Cardiac muscle cell (in vitro differentiated cells and primary cell): ENCODE measurements around the gene SCGB1A1. TPM values are rescaled to one million over a fixed set of nuclear protein-coding genes. Genes with fewer than 3 reads are reported as not detected.

ENCODE experiments used
- DNase-seq, 2 donors: peaks; one replicate each; pipeline versions ENCODE4 v3.0.0 to v3.0.0-alpha.2; 2010 to 2017; ENCODE audit warnings: low read depth in 1 of 2, low spot score in 1 of 2
- H3K27ac ChIP-seq: fragments of 200-600 bp; sonication (generic); 2 replicates; pipeline ENCODE4 v1.5.1; 2016
- H3K27me3 ChIP-seq: fragments of 200-600 bp; sonication (generic); 2 replicates; pipeline ENCODE4 v1.6.0; 2016; ENCODE audit warnings: control low read depth
- H3K36me3 ChIP-seq: fragments of 200-600 bp; sonication (generic); 2 replicates; pipeline ENCODE4 v1.5.1; 2016; ENCODE audit warnings: control low read depth
- H3K4me1 ChIP-seq: fragments of 200-600 bp; sonication (generic); 2 replicates; pipeline ENCODE4 v1.8.1; 2017; ENCODE audit warnings: low read depth, mild to moderate bottlenecking, mixed run types
- H3K4me3 ChIP-seq: fragments of 200-600 bp; sonication (generic); 2 replicates; pipeline ENCODE4 v1.5.1; 2016; ENCODE audit warnings: mild to moderate bottlenecking
- H3K9me3 ChIP-seq: fragments of 200-600 bp; sonication (generic); 2 replicates; pipeline ENCODE4 v1.5.1; 2017; ENCODE audit warnings: low read depth, mild to moderate bottlenecking, control low read depth
- polyA plus RNA-seq: library from polyadenylated mRNA; unstranded; fragments of >200 nt; fragmentation: Nextera tagmentation; extraction: Ambion mirVana; gene quantifications from 2 replicates; pipeline ENCODE4 v1.2.1, GENCODE V29; 2016
- total RNA-seq: library from RNA; depleted of rRNA; stranded (reverse); fragments of >200 nt; gene quantifications from 2 replicates; pipeline ENCODE4 v1.2.3, GENCODE V29; 2016
- TF ChIP-seq, protein P1 (sequence below): IDR thresholded peaks from 2 replicates; pipeline ENCODE4 v1.5.1; 2012; ENCODE audit warnings: low read depth, mild to moderate bottlenecking, low read length

Gene SCGB1A1
- total and polyA plus RNA-seq, 2 experiments from 2014 or later = not detected

DNA sequence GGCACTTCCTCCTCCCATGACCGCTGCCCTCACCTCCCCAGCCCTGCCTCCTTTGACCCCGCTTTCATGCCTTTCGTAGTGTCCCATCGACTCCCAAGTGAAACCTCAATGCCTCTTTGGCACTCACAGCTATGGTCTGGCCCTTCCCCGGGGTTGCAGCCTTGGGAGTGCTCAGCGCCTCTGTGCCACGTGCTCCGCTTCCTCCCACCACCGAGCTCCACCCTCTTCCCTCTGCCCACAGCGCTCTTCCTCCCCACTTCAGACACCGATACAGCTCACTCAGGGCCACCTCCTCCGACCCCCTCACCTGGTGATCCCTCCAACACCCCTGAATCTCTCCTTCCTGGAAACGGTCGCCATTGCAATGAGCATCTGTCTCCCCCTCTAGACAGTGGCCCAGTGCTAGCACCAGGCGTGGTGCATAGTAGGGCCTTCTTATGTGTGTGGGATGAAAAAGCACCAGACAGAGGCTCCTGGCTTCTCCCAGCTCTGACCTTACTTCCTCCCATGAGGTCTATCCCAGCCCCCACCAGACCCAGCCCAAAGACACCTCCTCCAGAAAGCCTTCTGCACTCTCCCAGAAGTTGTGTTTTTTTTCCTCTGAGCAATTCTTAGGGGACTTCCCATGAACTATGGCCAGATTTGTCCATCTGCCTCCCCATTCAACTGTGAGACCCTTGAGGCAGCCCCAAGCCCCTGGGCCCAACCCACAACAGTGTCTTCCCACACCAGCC, 16.4 kb upstream of the SCGB1A1 start:
- Histone ChIP-seq H3K9me3 (no peaks in the 10 kb centered on the region), H3K36me3 (no peaks in the 10 kb centered on the region), H3K27ac (no peak overlapping the region), H3K27me3 (no peaks in the 10 kb centered on the region), H3K4me3 (no peak overlapping the region), H3K4me1 (peaks cover 10% of the 10 kb centered on the region)
- TF ChIP-seq, protein P1, sequence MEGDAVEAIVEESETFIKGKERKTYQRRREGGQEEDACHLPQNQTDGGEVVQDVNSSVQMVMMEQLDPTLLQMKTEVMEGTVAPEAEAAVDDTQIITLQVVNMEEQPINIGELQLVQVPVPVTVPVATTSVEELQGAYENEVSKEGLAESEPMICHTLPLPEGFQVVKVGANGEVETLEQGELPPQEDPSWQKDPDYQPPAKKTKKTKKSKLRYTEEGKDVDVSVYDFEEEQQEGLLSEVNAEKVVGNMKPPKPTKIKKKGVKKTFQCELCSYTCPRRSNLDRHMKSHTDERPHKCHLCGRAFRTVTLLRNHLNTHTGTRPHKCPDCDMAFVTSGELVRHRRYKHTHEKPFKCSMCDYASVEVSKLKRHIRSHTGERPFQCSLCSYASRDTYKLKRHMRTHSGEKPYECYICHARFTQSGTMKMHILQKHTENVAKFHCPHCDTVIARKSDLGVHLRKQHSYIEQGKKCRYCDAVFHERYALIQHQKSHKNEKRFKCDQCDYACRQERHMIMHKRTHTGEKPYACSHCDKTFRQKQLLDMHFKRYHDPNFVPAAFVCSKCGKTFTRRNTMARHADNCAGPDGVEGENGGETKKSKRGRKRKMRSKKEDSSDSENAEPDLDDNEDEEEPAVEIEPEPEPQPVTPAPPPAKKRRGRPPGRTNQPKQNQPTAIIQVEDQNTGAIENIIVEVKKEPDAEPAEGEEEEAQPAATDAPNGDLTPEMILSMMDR = no peak
- DNase-seq = no peak

GRCh38 chr11:62402960-62403730, 15.7 kb upstream of the SCGB1A1 start:
- TF ChIP-seq, protein P1 = no peak
- no peaks in the 10 kb centered on the region for H3K9me3 ChIP-seq
- no peak overlapping the region for H3K27ac ChIP-seq
- no peak overlapping the region for H3K4me3 ChIP-seq
- peaks cover 6% of the 10 kb centered on the region for H3K4me1 ChIP-seq
- no peak for DNase-seq
- no peaks in the 10 kb centered on the region for H3K27me3 ChIP-seq
- H3K36me3 ChIP-seq = no peaks in the 10 kb centered on the region

DNA sequence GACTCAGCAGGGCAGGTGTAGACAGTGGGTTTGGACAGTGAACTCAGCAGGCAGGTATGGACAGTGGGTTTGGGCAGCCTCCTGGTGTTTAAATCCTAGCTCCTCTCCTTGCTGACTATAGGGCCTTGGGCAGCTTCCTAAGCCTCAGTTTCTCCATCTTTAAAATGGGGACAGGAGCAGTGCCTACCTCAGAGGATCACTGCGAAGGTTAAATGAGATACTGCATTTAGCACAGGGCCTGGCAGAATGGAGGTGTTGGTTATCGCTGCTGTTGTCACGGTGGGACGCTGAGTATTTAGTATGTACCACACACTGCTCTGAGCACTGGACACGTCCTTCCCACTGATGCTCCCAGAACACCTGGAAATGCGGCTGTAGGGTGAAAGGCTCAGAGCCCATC, 14.4 kb upstream of the SCGB1A1 start:
- TF ChIP-seq, protein P1 = no peak
- H3K9me3 ChIP-seq = no peaks in the 10 kb centered on the region

GRCh38 chr11:62404901-62405300, 13.9 kb upstream of the SCGB1A1 start:
- H3K4me1 ChIP-seq = no peaks in the 10 kb centered on the region
- H3K9me3 ChIP-seq = no peaks in the 10 kb centered on the region
- TF ChIP-seq, protein P1 = no peak
- H3K4me3 ChIP-seq = no peak overlapping the region
- H3K27ac ChIP-seq = no peak overlapping the region
- DNase-seq = no peak
- no peaks in the 10 kb centered on the region for H3K27me3 ChIP-seq
- no peaks in the 10 kb centered on the region for H3K36me3 ChIP-seq

More for the DNA sequence above, 14.4 kb upstream of the SCGB1A1 start:
- Histone ChIP-seq H3K36me3 (no peaks in the 10 kb centered on the region), H3K4me1 (no peaks in the 10 kb centered on the region), H3K4me3 (no peak overlapping the region), H3K27ac (no peak overlapping the region), H3K27me3 (no peaks in the 10 kb centered on the region)
- no peak for DNase-seq

DNA sequence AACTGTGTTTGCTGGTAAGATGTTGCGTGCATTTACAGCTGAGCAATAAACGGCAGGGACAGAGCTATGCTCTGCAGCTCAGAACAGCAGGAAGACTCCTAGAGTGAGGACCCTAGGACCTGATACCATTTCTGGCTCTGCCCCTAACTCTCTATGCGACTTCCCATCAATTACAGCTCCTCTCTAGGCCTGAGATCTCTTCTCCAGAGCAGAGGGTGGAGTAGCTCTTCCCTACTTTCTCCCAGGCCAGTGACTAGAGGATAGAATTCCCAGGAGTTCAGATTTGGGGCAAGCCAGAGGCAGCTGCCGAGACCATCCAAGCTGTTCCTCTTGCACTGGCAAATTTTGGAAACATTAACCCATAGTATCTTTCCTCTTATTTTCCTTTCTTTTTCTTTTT, 12.8 kb upstream of the SCGB1A1 start:
- no peak overlapping the region for H3K4me3 ChIP-seq
- no peaks in the 10 kb centered on the region for H3K4me1 ChIP-seq
- H3K36me3 ChIP-seq = no peaks in the 10 kb centered on the region
- no peaks in the 10 kb centered on the region for H3K9me3 ChIP-seq
- no peak for DNase-seq
- H3K27ac ChIP-seq = no peak overlapping the region
- no peaks in the 10 kb centered on the region for H3K27me3 ChIP-seq
- TF ChIP-seq, protein P1 = no peak
